Body of pancreas (tissue), 4 donors: Measurements from ENCODE around the gene RXFP4. TPM values are rescaled to one million over a fixed set of nuclear protein-coding genes. Genes with fewer than 3 reads are reported as not detected.
A peak's percentile ranks its signal among the peaks of the same experiment; 100 is the strongest.
"Not testable (repeated sequence)": the region's sequence is repeated elsewhere in the genome, so short reads cannot be mapped to it uniquely, and the experiment has no call there.

Source experiments
- ATAC-seq: fragments of 150-250 bp; one replicate; pipeline ENCODE4 v1.9.1; 2016
- DNase-seq, 4 donors: peaks; one replicate each; pipeline ENCODE4 v3.0.0-alpha.2; 2019
- H3K27ac ChIP-seq, 4 donors: fragments of 200-600 bp; sonication (generic); 1 replicate in 3 of 4; 2 replicates in 1 of 4; pipeline versions ENCODE4 v1.5.1 to v1.6.1; 2016 to 2019; ENCODE audit warnings: mild to moderate bottlenecking in 1 of 4, mixed read lengths in 1 of 4, moderate library complexity in 1 of 4
- H3K27me3 ChIP-seq, 2 donors: fragments of 200-600 bp; sonication (generic); one replicate each; pipeline ENCODE4 v1.6.0; 2016; ENCODE audit warnings: mild to moderate bottlenecking in 1 of 2
- H3K36me3 ChIP-seq, 2 donors: fragments of 200-600 bp; sonication (generic); replicated peaks in 1 of 2; 2 replicates each; pipeline ENCODE4 v1.5.1; 2016; ENCODE audit warnings: low read depth in 2 of 2; ENCODE audit not compliant: insufficient read depth in 1 of 2
- H3K4me1 ChIP-seq: fragments of 200-600 bp; sonication (generic); one replicate; pipeline ENCODE4 v1.6.0; 2016
- H3K4me3 ChIP-seq, 2 donors: fragments of 200-600 bp; sonication (generic); 1 replicate in 1 of 2; 2 replicates in 1 of 2; pipeline ENCODE4 v1.5.1; 2016 to 2019
- H3K9me3 ChIP-seq, 3 donors: fragments of 200-600 bp; sonication (generic); 1 replicate in 2 of 3; 2 replicates in 1 of 3; pipeline ENCODE4 v1.5.1; 2016
- CTCF ChIP-seq, 7 experiments: fragments of 450-650 bp in 4 of 7; fragments of 200-600 bp in 3 of 7; sonication (generic) in 3 of 7; IDR thresholded peaks; one replicate each; pipeline ENCODE4 v1.5.1; 2016 to 2019; ENCODE audit warnings: antibody characterized with exemption in 7 of 7
- POLR2A ChIP-seq, 3 donors: fragments of 450-650 bp; IDR thresholded peaks; one replicate each; pipeline ENCODE4 v1.6.1; 2016; ENCODE audit warnings: antibody characterized with exemption in 3 of 3, mild to moderate bottlenecking in 2 of 3
- WGBS, 2 donors: methylation state at CpG; one replicate each; pipeline ENCODE4 v1.1.5; 2017; 5-methylcytosine and 5-hydroxymethylcytosine counted together
- intact Hi-C: fragments of 100-400 bp; cut with DNase I; formaldehyde crosslinking; loops from one replicate; pipeline ENCODE4 v1.15.1; 2023
- total RNA-seq, 2 donors: library from RNA; depleted of rRNA; stranded (reverse); fragments of >200 nt; gene quantifications; one replicate each; pipeline ENCODE4 v1.1.0, GENCODE V29; 2016

Gene RXFP4
- total RNA-seq, 2 donors from 2014 or later: 0.26 TPM; not detected in 1

DNA sequence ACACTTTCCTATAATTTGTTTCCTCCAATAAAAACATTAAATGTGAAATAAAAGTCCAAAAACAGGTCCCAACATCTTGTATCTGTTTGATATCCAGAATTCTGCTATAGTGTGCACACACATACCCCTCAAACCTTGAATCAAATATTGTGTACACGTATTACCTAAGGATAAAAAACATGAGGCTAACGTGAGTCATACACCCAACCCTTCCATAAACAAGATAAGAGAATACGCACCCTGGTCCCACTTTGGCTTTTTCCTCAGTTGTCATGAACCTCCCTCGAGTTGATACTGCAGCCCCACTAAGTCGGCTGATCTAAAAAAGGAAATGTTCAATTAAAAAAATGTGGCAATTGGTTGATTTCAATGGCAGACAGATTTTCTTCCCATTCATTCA lies 12.4 kb upstream of the RXFP4 start:
- TF ChIP-seq POLR2A (IDR thresholded peaks at IDR 0.05): no peak
- no peak for TF ChIP-seq CTCF (IDR thresholded peaks at IDR 0.05)
- intact Hi-C loops: no loop called here
- no peak overlapping the region for H3K4me3 ChIP-seq
- WGBS, 2 donors: 54 to 60% methylated on average over 5 of the region's 5 CpGs
- ATAC-seq (no peak), DNase-seq (no peak)
- H3K36me3 ChIP-seq: peaks cover 11 to 45% of the 10 kb centered on the region in 2 donors
- H3K27ac ChIP-seq: no peak overlapping the region
- H3K4me1 ChIP-seq: peaks cover 38% of the 10 kb centered on the region
- no peaks in the 10 kb centered on the region for H3K9me3 ChIP-seq
- H3K27me3 ChIP-seq: no peaks in the 10 kb centered on the region

DNA sequence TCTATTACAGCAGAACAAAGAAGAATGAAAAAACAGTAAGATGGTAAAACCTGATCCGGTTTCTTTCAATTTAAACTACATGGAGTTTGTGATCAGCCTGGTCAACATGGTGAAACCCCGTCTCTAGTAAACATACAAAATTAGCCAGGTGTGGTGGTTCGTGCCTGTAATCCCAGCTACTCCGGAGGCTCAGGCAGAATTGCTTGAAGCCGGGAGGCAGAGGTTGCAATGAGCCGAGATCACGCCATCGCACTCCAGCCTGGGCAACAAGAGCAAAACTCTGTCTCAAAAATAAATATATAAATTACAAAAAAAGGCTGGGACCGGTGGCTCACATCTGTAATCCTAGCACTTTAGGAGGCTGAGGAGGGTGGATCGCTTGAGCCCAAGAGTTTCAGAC lies 10.7 kb upstream of the RXFP4 start:
- H3K4me3 ChIP-seq, intact Hi-C loops, H3K27me3 ChIP-seq, H3K9me3 ChIP-seq, DNase-seq, H3K27ac ChIP-seq, ATAC-seq: not testable (repeated sequence)
- Histone ChIP-seq H3K36me3 (peaks cover 4 to 31% of the 10 kb centered on the region in 2 donors), H3K4me1 (peaks cover 42% of the 10 kb centered on the region)
- 46 to 50% methylated on average over 10 of the region's 10 CpGs for WGBS, 2 donors

- peak overlapping the region in 1 of 4 donors; percentile 8 for H3K27ac ChIP-seq
- WGBS, 2 donors: 50 to 59% methylated on average over 7 of the region's 7 CpGs
- ATAC-seq: no peak
Measured at GRCh38 chr1:155931332-155932038, 10.0 kb upstream of the RXFP4 start.

DNA sequence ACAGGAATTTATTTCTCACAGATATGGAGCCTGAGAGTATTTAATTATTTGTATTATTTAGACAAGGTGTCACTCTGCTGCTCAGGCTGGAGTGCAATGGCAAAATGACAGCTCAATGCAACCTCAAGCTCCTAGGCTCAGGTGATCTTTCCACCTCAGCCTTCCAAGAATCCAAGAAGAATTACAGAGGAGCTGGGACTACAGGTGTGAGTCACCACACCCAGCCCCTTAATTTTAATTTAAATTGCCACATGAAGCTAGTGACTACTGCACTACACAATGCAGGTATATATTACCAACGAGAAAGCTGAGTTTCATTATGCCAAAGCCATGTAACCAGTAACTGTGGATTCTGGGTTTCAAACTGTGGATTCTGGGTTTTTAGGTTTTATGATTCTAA lies 9.4 kb upstream of the RXFP4 start:
- Histone ChIP-seq H3K4me3 (no peak overlapping the region), H3K4me1 (peaks cover 42% of the 10 kb centered on the region), H3K9me3 (no peaks in the 10 kb centered on the region), H3K27ac (peak overlapping the region in 1 of 4 donors; percentile 8), H3K27me3 (no peaks in the 10 kb centered on the region), H3K36me3 (peaks cover 0 to 19% of the 10 kb centered on the region in 2 donors)
- TF ChIP-seq POLR2A (IDR thresholded peaks at IDR 0.05): no peak
- no peak for TF ChIP-seq CTCF (IDR thresholded peaks at IDR 0.05)
- 25 to 50% methylated on average over 1 of the region's 1 CpG for WGBS, 2 donors
- ATAC-seq (no peak), DNase-seq (no peak)
- intact Hi-C loops: no loop called here

More at GRCh38 chr1:155931332-155932038, 10.0 kb upstream of the RXFP4 start:
- no peak for DNase-seq
- Histone ChIP-seq H3K36me3 (peaks cover 2 to 25% of the 10 kb centered on the region in 2 donors), H3K4me3 (no peak overlapping the region), H3K27me3 (no peaks in the 10 kb centered on the region), H3K4me1 (peaks cover 42% of the 10 kb centered on the region), H3K9me3 (no peaks in the 10 kb centered on the region)
- intact Hi-C loops: no loop called here
- no peak for TF ChIP-seq CTCF (IDR thresholded peaks at IDR 0.05)
- TF ChIP-seq POLR2A (IDR thresholded peaks at IDR 0.05): no peak

DNA sequence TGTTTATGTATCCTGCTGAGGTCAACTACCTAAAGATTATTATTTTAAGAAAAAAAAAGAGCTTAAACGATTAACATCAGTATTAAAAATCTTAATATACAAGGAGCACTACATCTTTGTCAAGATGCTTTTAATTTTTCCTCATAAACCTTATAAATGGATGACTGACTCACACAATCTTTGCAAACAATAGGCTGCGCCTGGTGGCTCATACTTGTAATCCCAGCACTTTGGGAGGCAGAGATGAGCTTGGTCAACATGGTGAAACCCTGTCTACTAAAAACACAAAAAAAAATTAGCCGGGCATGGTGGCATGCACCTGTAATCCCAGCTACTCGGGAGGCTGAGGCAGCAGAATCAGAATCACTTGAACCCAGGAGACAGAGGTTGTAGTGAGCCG lies 9.0 kb upstream of the RXFP4 start:
- no peak for ATAC-seq
- no peak for DNase-seq
- intact Hi-C loops: no loop called here
- Histone ChIP-seq H3K36me3 (peaks cover 0 to 15% of the 10 kb centered on the region in 2 donors), H3K27me3 (no peaks in the 10 kb centered on the region), H3K9me3 (no peaks in the 10 kb centered on the region), H3K27ac (peak overlapping the region in 1 of 4 donors; percentile 88), H3K4me1 (peaks cover 42% of the 10 kb centered on the region), H3K4me3 (no peak overlapping the region)
- WGBS, 2 donors: 55 to 68% methylated on average over 5 of the region's 5 CpGs
- TF ChIP-seq CTCF (IDR thresholded peaks at IDR 0.05): no peak
- TF ChIP-seq POLR2A (IDR thresholded peaks at IDR 0.05): no peak
